ENCODE results near the gene C10orf95. TPM values are rescaled to one million over a fixed set of nuclear protein-coding genes. Genes with fewer than 3 reads are reported as not detected.
"Not testable (repeated sequence)": the region's sequence is repeated elsewhere in the genome, so short reads cannot be mapped to it uniquely, and the experiment has no call there.

The C10orf95 gene
- total RNA-seq, 2 donors from 2014 or later, result not detected

- no peak for DNase-seq (ENCODE audit: low spot score)
- intact Hi-C loops (cut with DNase I), result no loop called here
Measured at GRCh38 chr10:102468683-102469082, 17.3 kb upstream of the C10orf95 start.

DNA sequence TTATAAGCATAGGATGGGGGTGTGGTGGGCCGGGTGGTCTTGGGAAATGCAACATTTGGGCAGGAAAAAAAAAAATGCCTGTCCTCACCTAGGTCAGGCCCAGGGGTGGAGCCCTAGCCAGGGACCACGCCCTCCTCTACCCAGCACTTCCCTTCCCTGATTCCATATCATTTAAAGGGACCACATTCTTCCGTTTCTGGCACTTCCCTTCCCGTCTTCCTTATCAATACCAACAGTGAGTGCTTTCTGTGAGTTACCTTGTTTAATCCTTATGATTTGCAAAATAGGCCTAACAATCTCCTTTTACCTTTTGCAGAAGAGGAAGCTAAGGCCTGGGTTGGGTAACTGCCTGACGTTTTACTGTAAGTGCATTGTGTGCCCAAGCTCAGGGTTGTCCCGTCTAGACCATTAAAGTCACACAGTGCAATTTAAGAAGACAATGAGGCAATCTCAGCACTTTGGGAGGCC is 16.7 kb upstream of the C10orf95 start:
- no peak for DNase-seq (ENCODE audit: low spot score)
- intact Hi-C loops (cut with DNase I), result no loop called here

DNA sequence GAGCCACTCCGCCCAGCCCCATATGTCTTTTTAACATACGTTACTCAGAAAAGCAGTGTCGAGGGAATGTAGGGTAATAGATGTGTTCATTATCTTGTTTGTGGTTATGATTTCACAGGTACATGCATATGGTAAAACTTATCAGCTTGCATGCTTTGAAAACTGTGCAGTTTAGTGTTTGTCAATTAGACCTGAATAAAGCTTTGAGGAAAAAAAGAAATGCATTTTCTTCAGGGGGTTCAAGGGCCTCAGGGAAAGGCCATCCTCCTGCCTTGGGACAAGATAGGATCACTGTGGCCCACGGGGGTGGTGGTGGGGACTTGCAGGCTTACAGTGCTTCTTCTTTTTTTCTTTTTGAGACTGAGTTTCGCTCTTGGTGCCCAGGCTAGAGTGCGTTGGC is 16.0 kb upstream of the C10orf95 start:
- DNase-seq (ENCODE audit: low spot score), result no peak
- intact Hi-C loops (cut with DNase I), result no loop called here

GRCh38 chr10:102465466-102465865 is 14.1 kb upstream of the C10orf95 start:
- intact Hi-C loops (cut with DNase I), result no loop called here

GRCh38 chr10:102463983-102464382 is 12.6 kb upstream of the C10orf95 start:
- intact Hi-C loops (cut with DNase I), result no loop called here
- DNase-seq (ENCODE audit: low spot score), result no peak

More at GRCh38 chr10:102465466-102465865, 14.1 kb upstream of the C10orf95 start:
- DNase-seq (ENCODE audit: low spot score), result no peak

DNA sequence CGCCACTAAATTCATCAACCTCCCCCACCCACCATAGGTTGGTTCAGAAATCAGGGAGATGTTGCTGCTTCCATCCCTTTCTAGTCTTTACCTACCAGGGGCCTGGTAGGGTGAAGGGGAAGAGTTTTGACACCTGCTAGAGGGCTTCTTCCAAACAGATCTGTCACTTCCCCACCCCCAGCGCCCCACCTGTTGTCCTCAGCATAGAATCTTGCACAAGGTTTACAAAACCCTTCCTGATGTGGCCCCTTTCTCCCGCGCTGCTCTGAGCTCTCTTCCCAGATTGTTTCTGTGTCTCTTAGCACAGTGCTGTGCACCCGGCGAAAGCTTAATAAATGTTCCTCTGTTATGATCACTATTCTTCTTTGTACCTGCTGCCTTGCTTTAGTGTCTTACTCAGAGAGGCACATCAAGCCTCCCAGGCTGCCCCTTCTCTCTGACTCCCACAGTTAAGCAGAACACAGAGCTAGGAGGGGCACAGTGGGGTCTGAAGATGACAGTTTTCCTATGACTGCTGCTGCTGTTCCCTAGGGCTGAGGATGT is 11.2 kb upstream of the C10orf95 start:
- intact Hi-C loops (cut with DNase I), result no loop called here
- no peak for DNase-seq (ENCODE audit: low spot score)

- intact Hi-C loops (cut with DNase I), result no loop called here
- DNase-seq (ENCODE audit: low spot score), result peak; percentile 96
Measured at GRCh38 chr10:102461187-102462054, 10.1 kb upstream of the C10orf95 start.

- intact Hi-C loops (cut with DNase I), result no loop called here
- no peak for DNase-seq (ENCODE audit: low spot score)
Measured at GRCh38 chr10:102460836-102461186, 9.5 kb upstream of the C10orf95 start.

GRCh38 chr10:102458656-102459055 is 7.3 kb upstream of the C10orf95 start:
- no peak for DNase-seq (ENCODE audit: low spot score)
- intact Hi-C loops (cut with DNase I), result no loop called here

DNA sequence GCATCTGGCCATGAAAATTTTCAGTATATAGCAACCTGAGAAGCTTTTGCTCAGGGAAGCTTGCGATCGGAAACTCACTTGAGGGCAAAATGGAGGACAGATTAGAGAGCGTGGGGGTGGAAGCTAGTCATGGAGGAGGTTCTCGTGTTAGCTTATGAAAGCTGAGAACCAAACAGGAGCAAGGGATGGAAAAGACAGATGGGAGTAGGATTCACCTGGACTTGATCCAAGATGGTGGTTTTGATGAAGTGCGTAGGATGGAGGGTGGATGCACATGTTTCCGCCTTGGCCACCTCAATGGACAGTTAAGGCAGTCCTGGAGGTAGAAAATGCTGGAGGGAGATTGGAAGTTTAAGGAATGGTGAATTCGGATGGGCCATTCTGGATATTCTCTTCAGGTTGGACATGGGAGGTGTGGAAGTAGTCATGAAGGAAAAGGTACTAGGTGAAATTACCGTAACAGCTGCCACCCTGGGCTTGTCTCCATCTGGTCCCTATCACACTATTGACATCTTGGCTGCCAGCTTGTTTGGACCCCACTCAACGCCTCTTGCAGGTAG is 6.3 kb upstream of the C10orf95 start:
- intact Hi-C loops (cut with DNase I), result no loop called here
- DNase-seq (ENCODE audit: low spot score), result no peak

GRCh38 chr10:102455893-102456471 is 4.6 kb upstream of the C10orf95 start:
- no peak for DNase-seq (ENCODE audit: low spot score)
- intact Hi-C loops (cut with DNase I), result loop anchor here in 1 of 2 donors (2.0 kb wide), 1 partner anchor 33 kb away; no protein-coding TSS in a partner anchor

DNA sequence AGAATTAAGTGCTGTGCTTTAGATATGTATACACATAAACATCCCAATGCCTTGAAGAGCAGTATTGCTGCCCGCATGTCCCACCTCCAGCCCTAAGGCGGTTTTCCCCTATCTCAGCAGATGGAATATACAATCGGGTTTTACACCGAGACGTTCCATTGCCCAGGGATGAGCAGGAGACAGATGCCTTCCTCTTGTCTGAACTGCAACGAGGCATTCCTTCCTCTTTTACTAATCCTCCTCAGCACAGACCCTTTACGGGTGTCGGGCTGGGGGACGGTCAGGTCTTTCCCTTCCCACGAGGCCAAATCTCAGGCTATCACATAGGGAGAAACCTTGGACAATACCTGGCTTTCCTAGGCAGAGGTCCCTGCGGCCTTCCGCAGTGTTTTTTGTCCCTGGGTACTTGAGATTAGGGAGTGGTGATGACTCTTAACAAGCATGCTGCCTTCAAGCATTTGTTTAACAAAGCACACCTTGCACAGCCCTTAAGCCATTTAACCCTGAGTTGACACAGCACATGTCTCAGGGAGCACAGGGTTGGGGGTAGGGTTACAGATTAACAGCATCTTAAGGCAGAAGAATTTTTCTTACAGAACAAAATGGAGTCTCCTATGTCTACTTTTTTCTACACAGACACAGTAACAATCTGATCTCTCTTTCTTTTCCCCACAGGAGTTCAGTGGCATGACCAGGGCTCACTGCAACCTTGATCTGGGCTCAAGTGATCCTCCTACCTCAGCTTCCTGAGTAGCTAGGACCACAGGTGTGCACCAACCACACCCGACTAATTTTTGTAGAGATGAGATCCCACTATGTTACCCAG is 3.5 kb upstream of the C10orf95 start:
- DNase-seq (ENCODE audit: low spot score), result not testable (repeated sequence)
- intact Hi-C loops (cut with DNase I), result loop anchor here in 1 of 2 donors (2.0 kb wide), 1 partner anchor 32 kb away; no protein-coding TSS in a partner anchor

- DNase-seq (ENCODE audit: low spot score), result no peak
- intact Hi-C loops (cut with DNase I), result no loop called here
Measured at GRCh38 chr10:102453502-102453901, 2.2 kb upstream of the C10orf95 start.

DNA sequence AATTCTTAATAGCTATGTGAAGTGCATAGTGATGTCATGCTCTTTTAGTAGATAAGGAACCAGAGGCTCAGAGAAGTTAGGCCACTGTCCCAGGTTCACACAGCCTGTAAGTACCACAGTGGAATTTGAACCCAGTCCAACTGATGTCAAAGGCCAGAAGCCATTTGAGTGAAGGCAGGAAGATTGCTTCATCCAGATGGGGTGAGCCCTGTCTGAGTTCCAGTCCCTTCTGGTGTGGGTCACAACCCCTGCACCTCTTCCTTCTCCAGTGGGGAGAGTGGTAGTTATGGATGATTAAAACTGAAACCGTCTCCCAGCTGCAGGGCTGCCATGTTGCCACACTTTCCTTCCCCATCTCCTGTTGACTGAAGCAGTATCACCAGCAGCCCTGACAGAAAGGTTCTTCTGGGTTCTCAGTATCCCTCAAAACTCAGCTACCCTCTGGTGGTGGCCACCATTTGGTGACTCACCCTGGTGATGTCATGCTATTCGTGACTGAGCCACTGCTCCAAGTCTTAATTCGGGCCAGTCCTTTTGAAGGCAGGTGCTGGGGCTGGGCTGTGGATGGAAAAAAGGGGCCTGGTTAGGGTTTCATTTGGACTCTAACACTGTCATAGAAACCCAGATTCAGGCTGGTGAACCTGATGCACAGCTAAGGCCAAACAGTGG is 1.5 kb upstream of the C10orf95 start:
- intact Hi-C loops (cut with DNase I), result no loop called here
- no peak for DNase-seq (ENCODE audit: low spot score)

DNA sequence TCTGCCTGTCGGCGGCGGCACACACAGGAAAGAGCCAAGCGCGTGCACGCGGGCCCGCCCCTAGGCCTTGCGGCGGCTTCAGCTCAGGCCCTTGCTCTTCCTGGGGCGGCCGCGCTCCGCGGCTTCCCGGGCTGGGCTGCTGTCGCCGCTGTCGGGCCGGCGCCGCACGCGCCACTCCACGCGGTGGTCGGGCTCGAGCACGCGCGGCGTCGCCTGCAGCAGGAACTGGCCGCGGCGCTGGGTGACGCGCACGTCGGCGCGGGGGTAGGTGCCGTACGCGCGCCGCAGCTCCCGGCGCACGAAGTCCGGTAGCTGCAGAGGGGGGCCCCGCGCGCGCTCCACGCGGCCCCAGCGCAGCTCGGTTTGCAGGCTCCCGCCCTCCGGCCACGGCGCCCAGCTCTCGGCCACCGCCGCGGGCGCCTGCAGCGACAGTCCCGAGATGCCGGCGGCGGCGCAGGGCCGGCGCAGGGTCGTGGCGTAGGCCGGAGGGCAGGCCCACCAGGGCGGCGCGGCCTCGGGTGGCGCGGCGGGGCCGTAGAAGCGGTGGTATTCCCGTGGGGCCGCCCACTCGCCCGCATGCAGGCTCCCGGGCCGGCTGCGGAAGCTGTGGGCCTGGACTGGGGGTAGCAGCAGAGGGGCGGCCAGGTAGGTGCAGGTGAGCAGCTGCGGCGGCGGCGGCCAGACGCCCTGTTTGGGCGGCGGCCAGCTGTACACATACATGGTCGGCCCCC is 804 bp downstream of the C10orf95 start:
- intact Hi-C loops (cut with DNase I), result no loop called here
- DNase-seq (ENCODE audit: low spot score), result peak; percentile 93

GRCh38 chr10:102450124-102450373 is 1.3 kb downstream of the C10orf95 start:
- intact Hi-C loops (cut with DNase I), result no loop called here

GRCh38 chr10:102449321-102450123 is 1.8 kb downstream of the C10orf95 start:
- no peak for DNase-seq (ENCODE audit: low spot score)
- intact Hi-C loops (cut with DNase I), result no loop called here

More at GRCh38 chr10:102450124-102450373, 1.3 kb downstream of the C10orf95 start:
- DNase-seq (ENCODE audit: low spot score), result no peak

GRCh38 chr10:102444851-102445250 is 6.5 kb downstream of the C10orf95 start:
- no peak for DNase-seq (ENCODE audit: low spot score)
- intact Hi-C loops (cut with DNase I), result no loop called here

Measured in posterior vena cava (tissue), 2 donors.